Activated CD4-positive, alpha-beta T cell treated with anti-CD3 and anti-CD28 coated beads, Interleukin-2, Interleukin-6, amounts not matched to agents 100 ng/mL and 50 ng/mL, durations not matched to agents 16 hours and 8 hours (primary cell): ENCODE results near the gene PLA2G2F.

Experiments
- DNase-seq: peaks from one replicate; pipeline ENCODE4 v3.0.0-alpha.2; 2020

The PLA2G2F gene

GRCh38 chr1:20143734-20144565 lies 4.8 kb downstream of the PLA2G2F start:
- DNase-seq = no peak

- no peak for DNase-seq
Measured at GRCh38 chr1:20147846-20148570, 8.9 kb downstream of the PLA2G2F start.

GRCh38 chr1:20148571-20149500 lies 9.7 kb downstream of the PLA2G2F start:
- DNase-seq = no peak

- no peak for DNase-seq
Measured at GRCh38 chr1:20149601-20150325, 10.6 kb downstream of the PLA2G2F start.

- DNase-seq = no peak
Measured at GRCh38 chr1:20150326-20150705, 11.2 kb downstream of the PLA2G2F start.

- no peak for DNase-seq
Measured at GRCh38 chr1:20150969-20151368, 11.8 kb downstream of the PLA2G2F start.

- peak; percentile 88 for DNase-seq
Measured at GRCh38 chr1:20151906-20152598, 12.9 kb downstream of the PLA2G2F start.

- no peak for DNase-seq
Measured at GRCh38 chr1:20152599-20152930, 13.4 kb downstream of the PLA2G2F start.

GRCh38 chr1:20153000-20153418 lies 13.9 kb downstream of the PLA2G2F start:
- no peak for DNase-seq

- no peak for DNase-seq
Measured at GRCh38 chr1:20154301-20154831, 15.2 kb downstream of the PLA2G2F start.

- peak; percentile 27 for DNase-seq
Measured at GRCh38 chr1:20158358-20159070, 19.4 kb downstream of the PLA2G2F start.

- DNase-seq = no peak
Measured at GRCh38 chr1:20160034-20160433, 20.9 kb downstream of the PLA2G2F start.

GRCh38 chr1:20164694-20165202 lies 25.6 kb downstream of the PLA2G2F start:
- DNase-seq = no peak

GRCh38 chr1:20165522-20165951 lies 26.4 kb downstream of the PLA2G2F start:
- peak; percentile 42 for DNase-seq

GRCh38 chr1:20166051-20166450 lies 26.9 kb downstream of the PLA2G2F start:
- DNase-seq = no peak

GRCh38 chr1:20167126-20167525 lies 28.0 kb downstream of the PLA2G2F start:
- no peak for DNase-seq

GRCh38 chr1:20168564-20169491 lies 29.7 kb downstream of the PLA2G2F start:
- DNase-seq = no peak

GRCh38 chr1:20169932-20170331 lies 30.8 kb downstream of the PLA2G2F start:
- no peak for DNase-seq

- DNase-seq = no peak
Measured at GRCh38 chr1:20172033-20172590, 33.0 kb downstream of the PLA2G2F start.
